ENCODE results near the gene TRPM1.

TRPM1 gene

GRCh38 chr15:31046759-31047359 lies 54.7 kb downstream of the TRPM1 start:
- DNase-seq: no peak

- no peak for DNase-seq
Measured at GRCh38 chr15:31045606-31046005, 55.9 kb downstream of the TRPM1 start.

GRCh38 chr15:31042751-31043150 lies 58.8 kb downstream of the TRPM1 start:
- no peak for DNase-seq

- DNase-seq: no peak
Measured at GRCh38 chr15:31041610-31042009, 59.9 kb downstream of the TRPM1 start.

- no peak for DNase-seq
Measured at GRCh38 chr15:31040611-31041010, 60.9 kb downstream of the TRPM1 start.

GRCh38 chr15:31039961-31040360 lies 61.6 kb downstream of the TRPM1 start:
- no peak for DNase-seq

- no peak for DNase-seq
Measured at GRCh38 chr15:31037731-31038477, 63.6 kb downstream of the TRPM1 start.

GRCh38 chr15:31036783-31037182 lies 64.7 kb downstream of the TRPM1 start:
- no peak for DNase-seq

GRCh38 chr15:31035610-31036009 lies 65.9 kb downstream of the TRPM1 start:
- no peak for DNase-seq

GRCh38 chr15:31034152-31034551 lies 67.4 kb downstream of the TRPM1 start:
- DNase-seq: peak; percentile 38

- DNase-seq: no peak
Measured at GRCh38 chr15:31032961-31033371, 68.6 kb downstream of the TRPM1 start.

GRCh38 chr15:31031471-31032067 lies 70.0 kb downstream of the TRPM1 start:
- no peak for DNase-seq

- DNase-seq: no peak
Measured at GRCh38 chr15:31027910-31028578, 73.5 kb downstream of the TRPM1 start.

GRCh38 chr15:31025996-31026395 lies 75.5 kb downstream of the TRPM1 start:
- DNase-seq: no peak

GRCh38 chr15:31024979-31025378 lies 76.5 kb downstream of the TRPM1 start:
- no peak for DNase-seq

GRCh38 chr15:31024330-31024729 lies 77.2 kb downstream of the TRPM1 start:
- DNase-seq: no peak

GRCh38 chr15:31023841-31024240 lies 77.7 kb downstream of the TRPM1 start:
- no peak for DNase-seq

GRCh38 chr15:31021067-31021665 lies 80.4 kb downstream of the TRPM1 start:
- DNase-seq: no peak

- DNase-seq: no peak
Measured at GRCh38 chr15:31020542-31020941, 81.0 kb downstream of the TRPM1 start.

- no peak for DNase-seq
Measured at GRCh38 chr15:31019986-31020385, 81.5 kb downstream of the TRPM1 start.

- no peak for DNase-seq
Measured at GRCh38 chr15:31017311-31017710, 84.2 kb downstream of the TRPM1 start.

GRCh38 chr15:31016446-31016915 lies 85.0 kb downstream of the TRPM1 start:
- DNase-seq: peak; percentile 7

GRCh38 chr15:31014608-31014925 lies 87.0 kb downstream of the TRPM1 start:
- DNase-seq: no peak

All from COR-L47 (cell line).